Adipocyte (in vitro differentiated cells): ENCODE results near the gene PCGF5.
"Not testable (repeated sequence)": the region's sequence is repeated elsewhere in the genome, so short reads cannot be mapped to it uniquely, and the experiment has no call there.

Source experiments
- DNase-seq: peaks from one replicate; pipeline ENCODE4 v3.0.0-alpha.2; 2015; ENCODE audit warnings: low read depth
- H3K27me3 ChIP-seq: replicated peaks from 2 replicates; pipeline ENCODE4 v1.7.0; 2013; ENCODE audit warnings: mild to moderate bottlenecking, low read length, moderate library complexity; ENCODE audit not compliant: control insufficient read depth, insufficient read depth
- H3K36me3 ChIP-seq: 2 replicates; pipeline ENCODE4 v1.7.0; 2013; ENCODE audit warnings: low read length, mild to moderate bottlenecking, moderate library complexity; ENCODE audit not compliant: control insufficient read depth, insufficient read depth, severe bottlenecking
- H3K4me1 ChIP-seq: 2 replicates; pipeline ENCODE4 v1.7.0; 2013; ENCODE audit warnings: mild to moderate bottlenecking, low read length, moderate library complexity; ENCODE audit not compliant: control insufficient read depth, insufficient read depth
- H3K4me3 ChIP-seq: 2 replicates; pipeline ENCODE4 v1.7.0; 2013; ENCODE audit warnings: mild to moderate bottlenecking, low read length, moderate library complexity
- H3K9ac ChIP-seq: 2 replicates; pipeline ENCODE4 v1.7.0; 2013; ENCODE audit warnings: mild to moderate bottlenecking, low read length, moderate library complexity
- H3K9me3 ChIP-seq: 2 replicates; pipeline ENCODE4 v1.7.0; 2013; ENCODE audit warnings: mild to moderate bottlenecking, low read length, moderate library complexity; ENCODE audit not compliant: control insufficient read depth

PCGF5 gene

DNA sequence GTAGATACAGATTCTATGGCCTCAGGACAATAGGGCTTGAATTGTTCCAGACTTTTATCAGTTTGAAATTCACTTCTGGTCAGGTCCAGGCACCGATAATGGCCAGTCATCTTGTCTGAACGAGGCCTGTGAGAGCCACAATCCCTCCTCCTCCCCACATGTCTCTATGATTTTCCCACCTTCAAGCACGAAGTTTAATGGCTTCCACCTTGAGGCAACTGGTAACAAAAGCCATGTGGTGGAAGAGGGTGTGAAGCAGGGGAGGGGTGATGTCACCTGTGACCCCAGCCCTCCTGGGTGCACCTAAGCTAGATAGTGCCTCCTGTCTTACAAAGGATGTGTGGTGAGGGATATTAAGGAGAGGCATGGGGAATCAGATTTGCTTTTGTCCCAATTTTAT lies 89.2 kb downstream of the PCGF5 start:
- no peak for DNase-seq
- H3K4me3 ChIP-seq = no peak overlapping the region

DNA sequence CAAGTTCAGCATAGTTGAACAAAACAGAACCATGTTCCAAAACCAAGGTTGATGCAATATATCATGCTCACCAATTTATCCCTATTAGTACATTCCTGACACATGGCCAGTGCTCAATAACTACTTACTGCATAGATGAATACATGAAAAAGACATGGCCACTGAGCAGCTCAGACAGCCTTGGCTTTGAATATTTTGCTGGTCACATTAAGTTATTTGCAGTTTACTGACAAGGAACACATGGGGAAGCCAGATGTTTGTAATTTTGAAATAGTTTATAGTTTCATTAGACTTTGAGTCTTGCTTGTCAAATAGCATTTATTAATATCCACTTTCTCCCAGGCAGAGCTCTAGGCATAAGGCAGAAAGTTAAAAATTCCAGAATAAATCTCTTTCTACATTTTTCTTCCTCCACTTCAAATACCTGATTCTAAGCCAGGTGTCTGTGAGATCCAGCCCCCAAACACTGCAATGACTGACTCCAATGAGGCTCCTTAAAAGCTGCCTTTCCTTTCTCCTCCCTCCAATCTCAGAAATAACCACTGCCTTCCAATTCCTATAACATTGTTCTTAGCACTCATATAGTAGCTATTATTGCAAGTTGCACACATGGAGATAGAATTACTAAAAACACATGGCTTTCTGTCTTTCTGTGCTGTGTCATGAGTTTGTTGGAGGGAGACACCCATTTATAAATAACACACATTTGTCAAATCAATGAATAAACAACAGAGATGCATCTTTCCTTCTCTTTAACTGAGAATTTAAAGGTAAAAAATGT lies 91.3 kb downstream of the PCGF5 start:
- Histone ChIP-seq H3K27me3 (no peaks in the 10 kb centered on the region), H3K4me3 (no peak overlapping the region), H3K4me1 (peaks cover 19% of the 10 kb centered on the region), H3K36me3 (no peaks in the 10 kb centered on the region), H3K9ac (no peak overlapping the region), H3K9me3 (no peaks in the 10 kb centered on the region)
- DNase-seq = peak; percentile 80

More for the DNA sequence above, 89.2 kb downstream of the PCGF5 start:
- H3K9me3 ChIP-seq = no peaks in the 10 kb centered on the region
- H3K27me3 ChIP-seq = no peaks in the 10 kb centered on the region
- peaks cover 19% of the 10 kb centered on the region for H3K4me1 ChIP-seq
- H3K36me3 ChIP-seq = no peaks in the 10 kb centered on the region
- no peak overlapping the region for H3K9ac ChIP-seq

DNA sequence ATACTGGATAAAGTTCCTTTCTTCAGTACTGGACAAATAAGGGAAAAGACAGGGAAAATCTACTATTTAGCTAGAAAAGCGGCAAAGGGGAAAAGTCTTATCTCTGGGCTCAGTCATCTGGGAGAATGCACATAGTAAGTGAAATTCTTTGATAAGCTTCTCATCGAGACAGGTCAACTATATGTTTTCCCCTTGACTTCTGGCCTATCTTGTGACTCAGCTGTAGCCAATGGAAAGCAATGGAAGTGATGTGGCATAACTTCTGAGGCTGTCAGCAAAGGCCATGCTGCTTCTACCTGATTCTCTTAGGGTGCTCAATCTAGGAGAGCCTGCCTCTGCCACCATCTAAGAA lies 91.9 kb downstream of the PCGF5 start:
- Histone ChIP-seq H3K9ac (no peak overlapping the region), H3K4me3 (no peak overlapping the region), H3K27me3 (no peaks in the 10 kb centered on the region), H3K9me3 (no peaks in the 10 kb centered on the region), H3K4me1 (peaks cover 19% of the 10 kb centered on the region), H3K36me3 (no peaks in the 10 kb centered on the region)
- DNase-seq = no peak

DNA sequence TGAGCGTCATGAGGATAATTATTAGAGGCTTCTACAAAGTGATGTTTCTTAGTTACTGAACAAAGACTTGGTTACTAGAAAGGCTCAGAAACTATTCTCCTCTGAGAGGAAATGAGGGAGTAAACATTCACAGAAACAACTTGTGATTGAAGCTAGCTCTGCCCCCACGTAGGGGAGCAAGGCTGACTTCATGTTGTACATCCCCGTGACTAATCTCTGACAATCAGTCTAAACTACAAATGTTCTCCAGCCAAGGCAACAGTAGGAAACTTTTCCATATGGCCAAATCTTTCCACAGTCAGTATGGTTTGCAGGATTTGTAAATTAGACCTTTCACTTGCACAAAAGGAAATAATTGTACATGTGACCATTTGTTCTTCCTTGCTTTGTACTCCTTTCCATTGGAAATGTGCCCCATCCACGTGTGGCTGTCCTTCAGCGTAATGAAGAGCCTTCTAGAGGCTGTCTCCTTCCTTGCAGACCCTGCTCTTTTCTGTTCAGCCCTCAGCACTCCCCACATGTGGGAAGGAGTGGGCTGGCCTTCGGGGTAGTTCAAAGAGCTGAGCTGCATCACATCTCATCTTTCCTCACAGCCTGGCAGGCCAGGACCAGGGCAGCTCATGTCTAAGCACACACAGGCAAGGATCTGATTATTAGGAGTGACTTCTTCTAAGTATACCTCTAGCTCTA lies 93.5 kb downstream of the PCGF5 start:
- DNase-seq = peak; percentile 90
- peaks cover 19% of the 10 kb centered on the region for H3K4me1 ChIP-seq
- H3K4me3 ChIP-seq = no peak overlapping the region
- no peaks in the 10 kb centered on the region for H3K36me3 ChIP-seq
- no peaks in the 10 kb centered on the region for H3K9me3 ChIP-seq
- no peaks in the 10 kb centered on the region for H3K27me3 ChIP-seq
- H3K9ac ChIP-seq = no peak overlapping the region

DNA sequence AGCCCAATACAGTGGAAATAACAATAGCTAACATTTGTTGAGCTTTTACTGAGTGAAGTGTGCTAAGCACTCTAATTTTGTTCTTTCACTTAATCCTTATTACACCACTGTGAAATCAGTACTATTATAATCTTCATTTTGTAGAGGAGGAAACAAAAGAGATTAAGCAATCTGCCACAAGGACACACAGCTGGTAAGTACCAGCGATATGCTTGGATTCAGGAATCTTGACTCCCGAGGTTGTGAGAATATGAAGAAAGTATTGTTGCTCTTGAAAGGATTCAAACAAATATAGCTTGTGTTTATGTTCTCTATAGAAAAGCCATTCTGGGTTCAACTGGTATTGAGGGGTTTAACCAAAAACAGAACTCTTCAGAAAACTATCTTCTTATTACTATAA lies 96.0 kb downstream of the PCGF5 start:
- Histone ChIP-seq H3K27me3 (no peaks in the 10 kb centered on the region), H3K36me3 (no peaks in the 10 kb centered on the region), H3K4me1 (peaks cover 15% of the 10 kb centered on the region), H3K4me3 (no peak overlapping the region), H3K9me3 (no peaks in the 10 kb centered on the region), H3K9ac (no peak overlapping the region)
- DNase-seq = peak; percentile 47

DNA sequence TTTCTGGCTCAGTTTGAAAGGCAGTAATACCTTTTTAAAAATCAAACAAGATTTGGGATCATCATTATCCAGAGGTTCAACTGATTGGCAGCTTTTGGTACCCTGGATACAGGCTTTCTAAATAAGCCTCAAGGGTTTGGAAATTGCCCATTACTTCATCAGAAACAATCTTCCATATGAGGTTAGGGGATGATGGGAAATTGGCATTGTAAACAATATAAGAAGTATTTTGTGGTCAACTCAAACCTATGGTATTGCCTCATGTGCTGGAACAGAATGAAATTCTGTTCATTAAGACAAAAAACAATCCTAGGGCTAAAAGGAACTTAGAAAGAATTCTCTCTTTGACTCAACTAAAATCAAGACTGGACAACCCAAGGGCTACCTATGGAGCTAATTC lies 97.1 kb downstream of the PCGF5 start:
- H3K4me1 ChIP-seq = peaks cover 7% of the 10 kb centered on the region
- no peaks in the 10 kb centered on the region for H3K9me3 ChIP-seq
- no peak overlapping the region for H3K9ac ChIP-seq
- no peaks in the 10 kb centered on the region for H3K27me3 ChIP-seq
- no peaks in the 10 kb centered on the region for H3K36me3 ChIP-seq
- DNase-seq = peak; percentile 88
- H3K4me3 ChIP-seq = no peak overlapping the region

DNA sequence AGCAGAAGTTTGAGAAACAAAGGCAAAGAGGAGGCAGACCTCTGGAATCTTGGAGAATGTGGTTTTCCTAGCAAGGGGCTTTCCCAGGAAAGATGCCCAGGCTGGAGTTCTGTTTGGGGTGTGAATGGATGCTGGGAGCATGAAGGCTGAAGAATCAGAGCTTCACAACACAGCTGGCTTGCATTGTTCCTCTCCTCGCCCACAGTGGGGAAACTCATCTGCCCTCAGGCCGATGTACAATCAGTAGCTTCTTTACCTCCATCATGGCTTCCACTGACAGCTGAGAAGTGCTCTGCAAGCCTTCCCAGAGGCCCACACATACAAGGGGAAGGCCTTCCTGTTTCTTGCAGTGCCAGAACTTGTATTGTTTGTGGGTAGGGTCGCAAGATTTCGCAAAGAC lies 98.9 kb downstream of the PCGF5 start:
- Histone ChIP-seq H3K9me3 (no peaks in the 10 kb centered on the region), H3K4me1 (no peaks in the 10 kb centered on the region), H3K9ac (no peak overlapping the region), H3K36me3 (no peaks in the 10 kb centered on the region), H3K4me3 (no peak overlapping the region), H3K27me3 (no peaks in the 10 kb centered on the region)
- no peak for DNase-seq

DNA sequence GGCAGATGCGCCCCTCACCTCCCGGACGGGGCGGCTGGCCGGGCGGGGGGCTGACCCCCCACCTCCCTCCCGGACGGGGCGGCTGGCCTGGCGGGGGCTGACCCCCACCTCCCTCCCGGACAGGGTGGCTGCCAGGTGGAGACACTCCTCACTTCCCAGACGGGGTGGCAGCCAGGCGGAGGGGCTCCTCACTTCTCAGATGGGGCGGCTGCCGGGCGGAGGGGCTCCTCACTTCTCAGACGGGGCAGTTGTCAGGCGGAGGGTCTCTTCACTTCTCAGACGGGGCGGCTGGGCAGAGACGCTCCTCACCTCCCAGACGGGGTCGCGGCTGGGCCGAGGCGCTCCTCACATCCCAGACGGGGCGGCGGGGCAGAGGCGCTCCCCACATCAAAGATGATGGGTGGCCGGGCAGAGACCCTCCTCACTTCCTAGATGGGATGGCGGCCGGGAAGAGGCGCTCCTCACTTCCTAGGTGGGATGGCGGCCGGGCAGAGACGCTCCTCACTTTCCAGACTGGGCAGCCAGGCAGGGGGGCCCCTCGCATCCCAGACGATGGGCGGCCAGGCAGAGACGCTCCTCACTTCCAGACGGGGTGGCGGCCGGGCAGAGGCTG lies 102.9 kb downstream of the PCGF5 start:
- H3K9me3 ChIP-seq, DNase-seq, H3K36me3 ChIP-seq, H3K4me3 ChIP-seq, H3K27me3 ChIP-seq, H3K4me1 ChIP-seq, H3K9ac ChIP-seq: not testable (repeated sequence)

DNA sequence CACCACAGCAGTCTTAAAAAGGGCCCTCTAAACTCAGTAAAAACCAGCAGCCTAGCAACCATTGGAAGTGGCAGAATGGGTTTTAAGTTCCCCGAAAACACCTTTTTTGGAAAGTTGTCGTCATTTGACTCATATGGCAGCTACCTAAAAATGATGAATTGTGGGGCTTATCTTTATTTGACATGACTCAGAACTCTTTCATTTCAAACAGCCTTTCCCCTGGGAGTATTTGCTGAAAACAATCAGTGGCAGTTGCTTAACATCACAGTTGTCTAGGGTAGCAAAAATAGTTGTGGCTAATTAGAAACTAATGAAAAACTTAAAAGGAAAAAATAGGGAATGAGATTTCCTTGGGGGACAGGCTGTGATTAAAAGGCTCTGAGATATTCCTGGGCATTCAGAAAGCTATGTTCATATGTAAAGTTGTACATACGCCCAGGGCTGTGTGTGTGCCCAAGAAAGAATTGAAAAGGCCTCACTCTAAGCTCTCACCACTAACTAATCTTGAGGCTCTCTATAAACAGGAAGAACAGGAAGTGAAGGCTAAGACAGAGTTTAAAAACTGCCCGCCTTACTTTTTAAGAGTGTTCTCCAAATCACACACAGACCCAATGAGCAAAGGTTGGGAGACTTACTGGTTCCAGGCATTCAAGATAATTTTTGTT lies 108.0 kb downstream of the PCGF5 start:
- Histone ChIP-seq H3K9ac (no peak overlapping the region), H3K9me3 (peaks cover 11% of the 10 kb centered on the region), H3K4me3 (no peak overlapping the region), H3K4me1 (no peaks in the 10 kb centered on the region), H3K27me3 (no peaks in the 10 kb centered on the region), H3K36me3 (no peaks in the 10 kb centered on the region)
- DNase-seq = no peak
